ENCODE measurements around the gene UMAD1. TPM values are rescaled to one million over a fixed set of nuclear protein-coding genes. Genes with fewer than 3 reads are reported as not detected.

Gene UMAD1
- total and polyA plus RNA-seq, 2 of the 4 experiments (the other 2 are of a cell fraction) = 5.2 to 8.4 TPM

- POLR2A ChIA-PET (ENCODE audit: unreplicated experiment) = no interaction called here
These were observed 32.1 kb downstream of the UMAD1 start for GRCh38 chr7:7672545-7673239.

More at GRCh38 chr7:7672545-7673239, 32.1 kb downstream of the UMAD1 start:
- H3K14ac ChIP-seq (replicated peaks; ENCODE audit: low read depth, low read length) = no peak overlapping the region
- H3K36me3 ChIP-seq (ENCODE audit: control insufficient read depth, insufficient read depth, low read length) = no peaks in the 10 kb centered on the region
- H2BK5ac ChIP-seq (ENCODE audit: low read depth, low read length, poor library complexity, severe bottlenecking) = no peak overlapping the region
- H2AK5ac ChIP-seq (ENCODE audit: low read depth, low read length) = no peak overlapping the region
- H4K20me1 ChIP-seq (ENCODE audit: insufficient read depth, low read length) = no peaks in the 10 kb centered on the region
- H2AFZ ChIP-seq (replicated peaks; ENCODE audit: low read length, poor library complexity) = no peak overlapping the region
- no TSS peak for BruUV-seq (replicated peaks)
- no peak overlapping the region for H3K23ac ChIP-seq (ENCODE audit: low read depth, low read length)
- intact Hi-C loops (cut with micrococcal nuclease) = no loop called here
- ATAC-seq (ENCODE audit: low read depth) (no peak), DNase-seq (no peak)
- no peak overlapping the region for H4K5ac ChIP-seq (ENCODE audit: low read depth, low read length)
- H3K9me1 ChIP-seq (ENCODE audit: insufficient read depth, low read length) = no peaks in the 10 kb centered on the region
- no peak overlapping the region for H3K27ac ChIP-seq (ENCODE audit: insufficient read depth, low read length)
- H3K79me1 ChIP-seq (ENCODE audit: low read depth in 1 of 2, low read length in 2 of 2) = no peaks in the 10 kb centered on the region; a peak in 1 of 4 replicates
- no peak overlapping the region for H3K4me2 ChIP-seq (ENCODE audit: low read depth, low read length)
- no peaks in the 10 kb centered on the region for H3K4me1 ChIP-seq (ENCODE audit: control insufficient read depth, insufficient read depth, low read length)
- no peak overlapping the region for H3K9ac ChIP-seq (ENCODE audit: low read depth, low read length)
- H2BK120ac ChIP-seq (ENCODE audit: low read depth, low read length) = no peak overlapping the region
- no peak overlapping the region for H2AK9ac ChIP-seq (replicated peaks; ENCODE audit: low read depth, low read length, poor library complexity)
- no peak overlapping the region for H3K4ac ChIP-seq (ENCODE audit: low read depth, low read length)
- H2BK20ac ChIP-seq (ENCODE audit: low read depth, low read length) = no peak overlapping the region
- TF ChIP-seq FOS (IDR thresholded peaks at IDR 0.05; ENCODE audit: low read depth, low read length) (no peak), BHLHE40 (IDR thresholded peaks at IDR 0.05; ENCODE audit: low read depth, low read length) (no peak), RFX5 (IDR thresholded peaks at IDR 0.05; ENCODE audit: low read depth, low read length) (no peak), CEBPB (IDR thresholded peaks at IDR 0.05; ENCODE audit: low read depth, low read length) (no peak), RCOR1 (IDR thresholded peaks at IDR 0.05; ENCODE audit: insufficient replicate concordance, low read length) (no peak), MXI1 (IDR thresholded peaks at IDR 0.05; ENCODE audit: borderline replicate concordance, low read depth, low read length) (no peak), MAZ (IDR thresholded peaks at IDR 0.05; ENCODE audit: borderline replicate concordance, low read depth, low read length) (no peak)
- TF ChIP-seq, protein P1, sequence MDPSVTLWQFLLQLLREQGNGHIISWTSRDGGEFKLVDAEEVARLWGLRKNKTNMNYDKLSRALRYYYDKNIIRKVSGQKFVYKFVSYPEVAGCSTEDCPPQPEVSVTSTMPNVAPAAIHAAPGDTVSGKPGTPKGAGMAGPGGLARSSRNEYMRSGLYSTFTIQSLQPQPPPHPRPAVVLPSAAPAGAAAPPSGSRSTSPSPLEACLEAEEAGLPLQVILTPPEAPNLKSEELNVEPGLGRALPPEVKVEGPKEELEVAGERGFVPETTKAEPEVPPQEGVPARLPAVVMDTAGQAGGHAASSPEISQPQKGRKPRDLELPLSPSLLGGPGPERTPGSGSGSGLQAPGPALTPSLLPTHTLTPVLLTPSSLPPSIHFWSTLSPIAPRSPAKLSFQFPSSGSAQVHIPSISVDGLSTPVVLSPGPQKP (IDR thresholded peaks at IDR 0.05; ENCODE audit: borderline replicate concordance, low read depth, low read length) = no peak
- no peak overlapping the region for H4K8ac ChIP-seq (ENCODE audit: low read depth in 2 of 2, low read length in 2 of 2)
- no peak overlapping the region for H4K91ac ChIP-seq (ENCODE audit: insufficient read depth, low read depth, low read length)
- WGBS, 2 experiments (ENCODE audit: extremely low coverage in 2 of 2, insufficient read length in 1 of 2) = 100% methylated on average over 2 of the region's 6 CpGs; no CpG with 5 or more reads in 1 of the 2 experiments
- H3K9me3 ChIP-seq (ENCODE audit: control insufficient read depth, insufficient read depth, low read length) = no peaks in the 10 kb centered on the region
- no peak overlapping the region for H3K4me3 ChIP-seq (ENCODE audit: insufficient read depth, low read depth, low read length)
- H3K56ac ChIP-seq (ENCODE audit: extremely low read depth, insufficient read depth, low read length) = no peak overlapping the region
- no peak overlapping the region for H3K18ac ChIP-seq (ENCODE audit: low read depth, low read length)
- H3K27me3 ChIP-seq (ENCODE audit: control insufficient read depth, insufficient read depth, low read length) = no peaks in the 10 kb centered on the region
- H2BK15ac ChIP-seq (ENCODE audit: low read depth, low read length) = no peak overlapping the region
- CTCF ChIA-PET = no interaction called here
- dilution Hi-C loops (cut with HindIII; ENCODE audit: low sequenced_read_pairs, unreplicated experiment) = no loop called here
- in situ Hi-C loops (cut with MboI; ENCODE audit: low sequenced_read_pairs) = loop anchor here (25.0 kb wide), 1 partner anchor 540 kb away; no protein-coding TSS in a partner anchor
